GM19351 (cell line): ENCODE measurements around the gene TMEM176A.

Experiments
- ATAC-seq: cut with Tn5 transposase; IDR thresholded peaks from one replicate; pipeline ENCODE4 v1.9.1; 2021; ENCODE audit warnings: mild to moderate bottlenecking, moderate library complexity; ENCODE audit not compliant: unreplicated experiment

The TMEM176A gene

DNA sequence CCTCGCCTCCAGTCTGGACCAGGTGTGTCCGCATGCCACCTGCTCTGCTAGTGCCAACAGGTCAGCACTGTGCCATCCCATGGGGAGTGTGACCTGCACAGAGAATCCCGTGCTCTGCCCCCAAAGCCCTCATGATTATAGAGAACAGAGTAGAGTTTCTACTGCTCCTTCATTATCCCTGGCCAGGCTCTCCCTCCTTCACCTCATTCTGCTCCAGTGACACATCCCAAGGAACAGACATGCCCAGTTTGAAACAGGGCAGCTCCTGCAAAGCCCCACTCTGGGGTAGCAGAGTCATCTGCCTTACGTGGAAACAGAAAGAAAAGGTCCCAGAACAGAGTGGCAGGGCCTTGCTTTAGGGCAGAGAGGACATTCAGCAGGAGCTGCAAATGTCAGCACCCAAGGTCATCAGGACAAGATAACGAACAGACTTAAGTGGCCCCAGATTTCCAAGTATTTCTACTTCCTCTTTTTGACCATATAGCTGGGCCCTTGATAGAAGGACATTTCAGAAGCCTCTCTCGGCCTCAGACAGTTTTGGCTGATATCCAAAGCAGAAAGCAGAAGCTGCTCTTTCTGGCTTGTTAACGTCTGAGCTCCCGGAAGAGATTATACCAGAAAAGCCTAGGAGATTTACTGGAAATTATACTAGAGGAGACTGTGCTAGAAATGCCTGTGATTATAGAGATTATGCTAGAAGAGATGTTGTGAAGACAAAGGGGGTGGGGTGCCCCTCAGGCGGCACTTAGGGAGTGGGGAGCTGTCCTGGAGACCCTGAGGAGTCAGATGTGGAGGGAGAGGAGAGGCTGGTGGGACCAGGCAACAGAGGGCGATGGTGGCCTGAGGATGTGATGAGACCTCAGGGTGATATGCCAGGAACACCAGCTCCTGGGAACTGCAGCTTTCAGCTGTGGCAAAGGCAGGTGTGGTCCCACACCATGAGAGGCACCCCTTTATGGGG is 13.0 kb upstream of the TMEM176A start:
- peak; percentile 67 for ATAC-seq

DNA sequence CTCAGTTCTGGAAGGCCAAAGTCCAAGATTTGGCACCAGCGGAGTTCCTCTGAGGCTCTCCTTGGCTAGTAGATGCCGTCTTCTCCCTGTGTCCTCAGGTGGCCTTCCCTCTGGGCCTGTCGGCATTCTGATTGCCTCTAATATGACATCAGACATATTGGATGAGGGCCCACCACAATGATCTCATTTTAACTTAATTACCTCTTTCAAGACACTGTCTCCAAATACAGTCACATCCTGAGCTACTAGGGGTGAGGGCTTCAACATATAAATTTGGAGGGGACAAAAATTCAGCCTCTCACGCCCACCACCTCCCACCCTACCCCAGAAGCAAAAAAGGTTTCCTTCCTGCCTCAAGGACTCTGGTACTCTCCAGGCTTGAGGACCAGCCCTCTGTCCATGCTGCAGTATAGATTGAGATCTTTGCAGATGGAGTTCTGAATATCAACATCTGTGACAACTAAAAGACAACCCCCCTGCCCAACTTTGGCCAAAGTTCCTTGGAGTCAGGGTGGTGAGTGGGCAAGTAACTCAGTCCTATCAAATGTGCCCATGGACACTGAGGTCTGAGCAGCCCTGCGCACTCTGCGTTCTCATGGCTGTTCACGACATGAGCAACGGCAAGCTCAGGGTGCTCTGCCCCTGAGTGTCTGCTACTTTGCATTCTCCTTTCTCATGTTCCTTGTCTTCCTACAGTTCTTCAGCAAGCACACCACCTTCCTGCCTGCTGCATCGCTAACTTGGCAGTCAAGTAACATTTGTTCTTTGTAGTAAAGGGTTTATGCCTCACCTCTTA is 11.9 kb upstream of the TMEM176A start:
- ATAC-seq: no peak

DNA sequence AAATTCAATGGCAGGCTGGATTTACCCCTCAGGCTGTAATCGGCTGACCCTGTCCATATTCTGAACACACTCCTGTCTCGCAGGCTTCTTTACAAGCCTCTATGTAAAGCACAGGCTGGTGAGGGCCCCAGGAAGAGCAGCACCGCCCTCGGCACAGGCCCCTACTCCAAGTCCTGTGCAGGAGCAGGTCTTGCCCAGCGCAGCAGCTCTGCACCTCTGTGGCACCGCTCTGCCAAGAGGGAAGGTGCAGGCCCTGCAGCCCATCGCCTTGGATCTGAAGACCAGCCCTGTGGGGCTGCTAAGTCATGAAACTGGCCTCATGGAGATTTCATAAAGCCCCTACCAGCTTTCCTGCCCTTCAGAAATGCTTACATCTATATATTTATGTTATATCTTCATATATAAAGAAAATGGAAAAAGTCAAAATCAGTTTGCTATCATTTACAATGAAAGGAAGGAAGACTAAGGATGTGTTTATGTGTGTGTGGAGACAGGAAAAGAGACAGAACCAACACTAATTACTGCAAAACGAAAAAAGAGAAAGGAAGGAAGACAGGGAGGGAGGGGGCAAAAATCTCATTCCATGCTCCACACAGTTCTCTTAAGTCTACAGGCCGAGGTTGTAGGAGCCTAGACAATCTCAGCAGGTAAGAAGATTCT is 10.0 kb upstream of the TMEM176A start:
- no peak for ATAC-seq

DNA sequence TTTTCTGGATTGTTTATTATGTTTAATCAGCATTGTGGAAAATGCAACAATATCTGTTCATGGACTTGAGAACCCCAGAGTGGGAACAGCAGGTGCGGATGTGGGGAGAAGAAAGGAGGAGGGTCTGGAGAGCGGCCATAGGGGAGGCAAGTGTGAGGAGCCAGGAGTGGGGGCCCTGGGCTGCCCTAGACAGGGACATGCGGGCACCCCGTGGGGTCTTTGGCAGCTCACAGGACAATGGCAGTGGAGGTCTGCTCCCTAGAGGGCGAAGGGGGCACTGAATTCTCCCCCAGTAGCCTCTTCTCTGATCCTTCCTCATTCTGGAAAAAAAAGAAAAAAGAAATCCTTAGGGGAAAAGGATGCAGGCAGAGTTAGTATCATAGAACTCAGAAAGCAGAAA is 9.3 kb upstream of the TMEM176A start:
- ATAC-seq: no peak

DNA sequence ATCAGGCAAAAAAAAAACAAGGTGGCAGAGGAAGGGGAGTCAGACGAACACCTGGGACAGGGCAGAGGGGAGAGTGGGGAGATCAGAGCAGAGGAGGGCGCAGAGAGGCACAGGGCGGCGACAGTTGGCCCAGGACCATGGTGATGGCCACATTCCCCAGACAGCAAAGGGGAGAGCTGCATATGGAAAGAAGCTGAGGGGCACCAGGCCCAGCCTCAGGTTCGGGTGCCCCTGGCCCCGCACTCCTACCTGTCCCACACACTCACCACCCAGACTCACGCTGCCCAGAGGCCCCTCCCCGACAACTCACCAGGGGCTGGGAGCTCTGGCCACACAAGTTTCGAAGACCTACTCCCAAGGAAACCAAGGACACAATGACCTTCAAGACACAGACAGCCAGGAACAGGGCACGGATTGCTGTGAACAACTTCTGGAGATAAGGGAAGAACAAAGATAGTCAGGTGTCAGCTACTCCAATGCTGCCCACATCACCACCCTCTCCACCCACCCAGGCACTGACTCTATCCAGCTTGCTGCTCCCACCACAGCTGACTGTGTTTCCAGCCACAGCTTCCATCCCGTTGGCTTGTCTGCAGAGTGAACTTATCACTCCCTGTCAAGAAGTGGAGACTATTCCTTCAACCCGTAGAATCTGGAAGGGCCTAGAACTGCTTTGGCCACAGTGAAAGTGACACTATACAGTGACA is 8.7 kb upstream of the TMEM176A start:
- ATAC-seq: no peak

DNA sequence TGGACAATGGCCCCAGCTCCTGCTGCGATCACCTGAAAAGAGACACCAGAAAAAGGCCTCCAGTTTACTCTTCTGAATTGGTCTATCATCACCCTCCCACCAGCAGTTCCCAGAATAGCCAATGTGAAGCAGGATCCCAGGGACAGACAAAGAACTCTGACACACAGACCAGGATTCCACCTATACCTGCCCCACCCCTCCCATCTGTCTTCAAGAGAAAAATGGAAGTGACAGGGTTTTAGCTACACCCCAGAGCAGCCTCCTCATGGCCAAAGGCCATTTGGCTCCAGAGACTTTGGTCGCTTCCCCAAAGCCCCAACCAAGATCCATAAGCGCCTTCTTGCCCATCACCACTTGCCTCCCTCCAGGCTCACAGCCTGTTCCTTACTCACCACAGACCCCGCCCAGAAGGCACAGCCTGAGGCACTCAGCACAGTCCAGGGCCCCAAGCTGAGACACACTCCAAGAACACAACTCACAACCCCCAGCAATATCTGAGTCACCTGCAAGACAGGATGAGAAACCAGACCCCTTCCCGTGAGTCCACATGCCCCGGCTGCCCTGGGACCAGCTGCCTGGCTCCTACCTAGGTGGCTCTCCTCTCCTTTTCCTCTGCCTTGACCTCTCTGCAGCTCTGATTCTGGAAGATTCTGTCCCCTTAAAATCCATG is 6.9 kb upstream of the TMEM176A start:
- no peak for ATAC-seq

DNA sequence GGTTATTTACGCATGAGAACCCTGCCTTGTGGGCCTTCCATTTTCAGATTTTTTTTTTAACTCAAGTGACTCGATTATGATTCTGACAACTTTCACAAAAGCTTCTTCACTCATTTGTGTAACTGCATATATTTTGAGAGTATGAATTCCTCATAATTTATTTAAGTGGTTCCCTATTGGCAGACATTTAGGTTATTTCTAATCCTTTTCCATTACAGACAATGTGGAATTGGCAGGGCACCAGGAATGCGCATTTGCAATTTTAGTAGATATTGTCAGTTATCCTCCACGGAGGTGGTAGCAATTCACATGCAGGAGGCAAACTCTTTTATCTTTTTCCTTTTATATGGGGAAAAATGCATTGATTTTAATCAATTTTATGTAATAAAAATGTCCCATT is 2.9 kb upstream of the TMEM176A start:
- no peak for ATAC-seq

DNA sequence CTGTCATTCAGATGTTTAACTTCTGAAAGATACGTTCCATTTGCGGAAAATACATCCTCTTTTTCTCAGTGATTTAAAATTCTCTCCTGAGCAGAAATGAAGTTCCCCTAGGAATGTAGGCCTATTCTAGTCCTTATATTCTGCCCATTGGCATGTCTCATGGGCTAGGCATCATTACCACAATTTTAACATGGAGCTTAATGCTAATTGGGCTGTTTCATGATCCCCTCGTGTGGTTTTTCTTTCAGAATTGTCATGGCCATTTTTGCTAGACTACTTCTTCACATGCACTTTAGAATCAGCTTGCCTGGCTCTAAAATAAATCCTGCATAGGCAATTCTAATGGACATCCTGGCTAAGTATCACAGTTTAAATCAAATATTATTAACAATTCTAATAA is 1.4 kb upstream of the TMEM176A start:
- no peak for ATAC-seq

DNA sequence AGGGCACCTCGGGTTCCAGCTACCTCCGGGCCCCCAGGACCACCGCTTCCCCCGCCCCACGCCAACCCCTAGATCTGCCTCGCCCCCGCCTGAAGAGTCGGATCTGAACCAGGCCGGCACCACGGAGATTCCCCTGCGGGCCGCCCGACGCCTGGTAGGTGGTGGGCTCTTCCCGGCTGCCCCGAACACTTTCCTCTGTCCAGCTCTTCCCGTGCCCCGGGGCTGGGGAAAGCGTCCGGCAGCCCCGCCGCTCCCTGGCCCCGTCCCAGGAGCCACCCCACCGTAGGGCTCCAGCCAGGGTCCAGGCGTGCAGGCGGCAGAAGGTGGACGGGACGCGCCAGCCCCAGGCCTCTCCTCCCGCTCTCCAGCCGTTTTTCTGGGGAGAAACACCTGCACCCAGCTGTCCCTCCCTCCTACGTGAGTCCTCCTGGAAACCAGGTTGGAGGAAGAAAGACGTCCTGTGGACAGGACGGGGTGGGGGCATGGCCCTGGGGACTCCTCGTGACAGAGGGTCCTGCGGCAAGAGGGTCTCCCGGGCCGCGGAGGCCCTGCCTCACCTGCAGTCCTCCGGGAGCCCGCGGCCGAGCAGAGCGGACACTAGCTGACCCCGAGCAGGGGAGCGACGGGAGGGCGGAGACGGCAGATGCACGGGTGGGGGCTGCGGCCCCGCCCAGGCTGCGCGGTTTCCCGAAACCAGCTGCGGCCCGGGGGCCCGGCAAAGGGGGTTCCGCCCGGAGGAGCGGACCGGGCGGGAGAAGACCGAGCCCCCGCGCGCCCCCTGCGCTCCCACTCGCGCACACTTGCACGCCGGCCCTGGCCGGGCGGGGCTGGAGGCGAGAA is 608 bp upstream of the TMEM176A start, which contains the start of gene TMEM176B:
Gene TMEM176B, minus strand, starts transcription at position 624 of the 840 bp plus-strand sequence. CDS start 3,795 bp downstream, outside the sequence.
- ATAC-seq: no peak

DNA sequence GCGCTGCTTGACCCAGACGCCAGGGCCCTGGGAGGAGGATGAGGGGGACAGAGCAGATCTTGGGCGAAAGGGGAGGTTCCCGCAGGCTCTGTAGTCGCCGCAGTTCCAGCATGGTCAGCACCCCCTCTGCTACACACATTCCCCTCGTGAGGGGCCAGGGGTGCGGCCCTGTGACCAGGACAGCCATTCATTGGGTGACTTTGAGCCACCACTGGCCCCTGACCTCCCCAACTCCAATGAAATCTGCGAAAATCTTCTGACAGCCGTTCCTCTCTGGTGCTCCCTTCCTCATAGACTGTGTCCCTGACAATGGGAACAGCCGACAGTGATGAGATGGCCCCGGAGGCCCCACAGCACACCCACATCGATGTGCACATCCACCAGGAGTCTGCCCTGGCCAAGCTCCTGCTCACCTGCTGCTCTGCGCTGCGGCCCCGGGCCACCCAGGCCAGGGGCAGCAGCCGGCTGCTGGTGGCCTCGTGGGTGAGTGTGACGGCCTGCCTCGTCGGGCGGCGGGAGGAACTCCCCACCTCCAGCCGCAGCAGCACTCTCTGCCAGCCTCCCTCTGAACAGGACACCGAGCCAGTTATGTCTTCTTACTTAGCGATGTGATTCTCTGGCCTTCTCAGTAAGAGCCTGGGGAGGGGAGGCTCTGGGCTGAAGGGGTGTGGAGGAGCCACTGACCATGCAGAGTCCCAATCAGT is 825 bp downstream of the TMEM176A start:
- no peak for ATAC-seq

DNA sequence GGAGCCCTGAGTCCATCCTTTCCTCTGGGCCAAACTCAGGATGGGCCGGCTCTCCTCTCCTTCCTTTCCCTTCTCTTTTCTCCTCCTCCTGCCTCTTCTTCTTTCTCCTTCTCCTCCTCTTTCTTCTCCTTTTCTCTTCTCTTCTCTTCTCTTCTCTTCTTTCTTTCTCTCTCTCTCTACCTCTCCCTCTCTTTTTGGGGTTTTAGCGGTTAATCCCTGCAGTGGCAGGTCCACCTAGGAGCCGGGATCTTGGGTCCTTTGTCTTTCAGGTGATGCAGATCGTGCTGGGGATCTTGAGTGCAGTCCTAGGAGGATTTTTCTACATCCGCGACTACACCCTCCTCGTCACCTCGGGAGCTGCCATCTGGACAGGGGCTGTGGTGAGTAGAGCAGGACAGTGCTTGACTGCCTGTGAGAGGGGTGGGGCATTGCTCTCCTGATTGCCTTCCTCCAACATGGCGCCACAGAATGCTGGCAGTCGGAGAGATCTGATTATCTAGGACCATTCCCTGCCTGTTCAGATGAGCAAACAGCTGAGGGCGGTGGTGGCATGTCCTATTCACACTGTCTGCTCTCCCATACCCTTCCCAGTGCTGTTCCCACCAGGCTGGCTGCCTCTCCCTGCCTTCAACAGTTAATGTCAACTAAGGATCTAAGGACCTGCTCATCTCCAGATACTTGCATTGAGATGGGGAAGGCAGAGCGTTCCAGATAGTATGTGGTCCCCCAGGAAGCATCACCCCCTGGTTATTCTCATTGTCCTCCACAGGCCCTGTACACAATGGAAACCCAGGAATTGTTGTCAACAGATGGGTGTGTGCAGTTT is 1.6 kb downstream of the TMEM176A start:
- ATAC-seq: no peak

DNA sequence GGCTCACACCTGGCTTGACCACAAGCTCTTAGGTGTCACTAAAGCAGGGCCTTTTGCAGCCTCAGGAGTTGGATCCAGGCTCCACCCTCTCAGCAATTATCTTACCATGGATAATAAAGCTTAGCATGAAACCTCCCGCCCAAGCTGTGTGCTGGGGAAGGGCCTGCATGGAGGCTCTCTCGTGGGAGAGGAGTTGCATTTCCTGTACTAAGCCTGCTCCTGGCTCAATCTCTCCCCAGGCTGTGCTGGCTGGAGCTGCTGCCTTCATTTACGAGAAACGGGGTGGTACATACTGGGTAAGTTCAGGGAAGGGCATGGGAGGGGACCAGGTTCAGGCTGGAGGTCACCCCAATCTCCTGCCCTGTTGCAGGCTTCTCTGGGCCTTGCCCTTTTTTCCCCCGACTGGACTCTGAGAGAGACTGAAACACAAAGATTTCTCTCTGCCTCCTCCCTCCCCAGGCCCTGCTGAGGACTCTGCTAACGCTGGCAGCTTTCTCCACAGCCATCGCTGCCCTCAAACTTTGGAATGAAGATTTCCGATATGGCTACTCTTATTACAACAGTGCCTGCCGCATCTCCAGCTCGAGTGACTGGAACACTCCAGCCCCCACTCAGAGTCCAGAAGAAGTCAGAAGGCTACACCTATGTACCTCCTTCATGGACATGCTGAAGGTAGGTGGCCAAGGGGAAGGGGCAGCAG is 2.7 kb downstream of the TMEM176A start:
- no peak for ATAC-seq

DNA sequence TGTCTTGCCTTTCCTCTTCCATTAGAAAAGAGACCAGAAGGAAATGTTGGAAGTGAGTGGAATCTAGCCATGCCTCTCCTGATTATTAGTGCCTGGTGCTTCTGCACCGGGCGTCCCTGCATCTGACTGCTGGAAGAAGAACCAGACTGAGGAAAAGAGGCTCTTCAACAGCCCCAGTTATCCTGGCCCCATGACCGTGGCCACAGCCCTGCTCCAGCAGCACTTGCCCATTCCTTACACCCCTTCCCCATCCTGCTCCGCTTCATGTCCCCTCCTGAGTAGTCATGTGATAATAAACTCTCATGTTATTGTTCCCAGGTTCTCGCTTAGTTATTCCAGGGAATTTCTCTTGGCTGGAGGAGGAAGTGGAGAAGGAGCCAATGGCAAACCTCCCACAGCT is 4.2 kb downstream of the TMEM176A start:
- ATAC-seq: no peak

DNA sequence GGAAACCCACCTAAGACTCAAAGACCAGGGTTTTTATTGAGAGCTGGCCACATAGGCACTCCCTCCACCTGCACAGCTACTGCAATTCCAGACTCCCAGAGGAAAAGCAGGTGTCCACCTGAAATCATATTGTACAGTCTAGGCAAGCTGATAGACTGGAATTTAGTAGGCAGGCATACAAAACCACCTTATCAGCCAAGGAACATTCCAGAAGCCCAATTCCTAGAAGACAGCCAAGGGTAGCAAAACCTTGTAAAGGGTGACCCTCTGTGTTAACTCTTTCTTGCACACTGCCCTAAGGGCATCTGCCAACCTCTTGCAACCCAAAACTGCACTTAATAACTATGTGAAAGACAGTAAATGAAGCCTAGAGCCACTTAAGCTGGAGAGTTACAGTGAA is 5.3 kb downstream of the TMEM176A start:
- no peak for ATAC-seq

DNA sequence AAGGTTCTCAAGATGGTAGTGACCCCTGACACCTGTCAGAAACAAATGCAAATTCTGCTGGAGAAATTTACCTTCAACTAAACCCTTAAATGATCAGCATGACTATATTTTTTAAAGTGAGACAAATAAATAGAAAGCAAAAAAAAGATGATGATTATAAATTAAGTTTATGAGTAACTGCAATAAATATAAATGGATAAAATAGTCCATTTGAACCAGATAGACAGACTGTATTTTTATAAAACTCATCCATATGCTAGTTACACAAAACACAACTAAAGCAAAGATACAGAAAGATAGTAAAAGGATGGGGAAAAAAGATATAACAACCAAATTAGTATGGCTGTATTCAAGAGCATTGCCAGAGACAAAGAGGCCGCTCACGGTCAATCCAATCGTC is 5.9 kb downstream of the TMEM176A start:
- no peak for ATAC-seq

DNA sequence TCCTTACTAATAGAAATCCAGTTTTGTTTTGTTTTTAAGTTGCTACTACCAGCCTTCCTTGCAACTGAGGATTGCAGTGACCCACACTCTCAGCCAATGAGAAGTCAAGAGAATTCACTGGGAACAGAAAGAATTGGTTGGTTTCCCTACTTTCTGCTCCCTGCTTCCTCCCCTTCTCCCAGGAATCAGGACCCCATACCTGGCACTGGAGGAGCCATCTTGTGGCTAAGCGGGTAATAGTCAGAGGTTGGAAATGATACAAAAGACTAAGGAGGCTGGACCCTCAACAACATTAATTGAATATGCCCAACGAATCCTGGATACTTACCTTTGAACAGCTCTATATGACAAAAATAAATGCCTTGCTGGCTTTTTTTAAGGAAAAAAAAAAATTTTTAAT is 6.3 kb downstream of the TMEM176A start:
- ATAC-seq: no peak
